ENCODE results near the gene FHIT.
A peak's percentile ranks its signal among the peaks of the same experiment; 100 is the strongest.

Gene FHIT

DNA sequence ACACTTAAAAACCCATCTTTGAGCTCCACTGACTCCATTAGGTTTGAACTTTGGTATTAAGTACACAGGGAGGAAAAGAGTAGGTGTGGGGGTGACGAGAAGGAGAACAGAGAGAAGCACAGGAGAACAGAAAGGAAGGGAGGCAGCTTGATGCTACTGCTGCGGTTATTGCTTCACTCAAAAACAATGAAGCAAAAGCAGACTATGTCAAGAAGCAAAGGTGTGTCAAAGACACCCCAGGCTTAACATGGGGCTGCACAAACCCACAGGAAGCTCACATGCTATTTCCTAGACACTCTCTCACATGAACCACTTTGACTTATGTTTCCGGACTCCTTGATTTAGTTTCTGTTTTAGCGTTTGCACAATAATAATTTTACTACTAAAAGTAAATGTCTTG lies 1240.5 kb downstream of the FHIT start:
- DNase-seq (ENCODE audit: low read depth, low spot score), result peak; percentile 38

DNA sequence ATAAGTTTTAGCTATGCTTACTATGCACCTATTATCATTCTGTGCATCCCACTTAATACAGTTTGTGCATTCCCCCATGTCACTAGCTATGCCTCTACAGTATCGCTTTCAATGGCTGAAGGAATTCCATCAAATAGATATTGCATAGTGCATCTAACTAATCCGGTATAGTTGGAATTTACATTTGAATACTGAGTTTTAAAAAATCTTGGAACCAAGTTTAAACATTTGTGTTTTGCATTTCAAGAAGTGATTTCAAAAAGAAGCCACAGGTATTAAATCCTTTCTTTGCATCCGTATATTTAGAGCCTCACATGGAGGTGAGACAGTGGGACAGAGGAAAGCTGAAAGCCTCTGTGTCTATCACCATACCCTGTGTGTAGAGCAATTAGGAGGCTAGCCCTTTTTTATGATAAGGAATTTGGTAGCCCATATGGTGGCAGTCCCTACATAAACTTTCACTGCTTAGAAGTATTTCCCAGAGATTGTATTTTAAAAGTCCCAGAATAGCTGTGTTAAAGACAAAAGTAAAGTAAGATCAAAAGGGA lies 1241.2 kb downstream of the FHIT start:
- no peak for DNase-seq (ENCODE audit: low read depth, low spot score)

DNA sequence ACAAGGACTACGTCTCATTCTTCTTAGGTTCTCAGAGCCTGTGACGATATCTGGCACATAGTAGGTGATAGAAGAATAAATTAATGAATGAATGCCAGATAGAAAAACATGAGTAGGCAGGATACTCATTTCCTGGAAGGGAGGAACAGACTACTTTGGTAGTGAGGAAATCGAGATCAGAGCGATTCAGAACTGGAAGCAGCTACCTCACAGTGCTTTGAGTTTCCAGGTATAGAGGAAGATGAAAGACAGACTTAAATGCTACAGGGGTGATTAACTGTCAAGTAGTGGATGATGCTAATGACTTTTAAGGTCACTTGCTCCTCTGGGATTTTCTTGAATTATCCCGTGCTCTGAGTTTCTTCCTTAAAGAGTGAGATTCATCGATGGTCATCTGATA lies 1249.9 kb downstream of the FHIT start:
- DNase-seq (ENCODE audit: low read depth, low spot score), result no peak

DNA sequence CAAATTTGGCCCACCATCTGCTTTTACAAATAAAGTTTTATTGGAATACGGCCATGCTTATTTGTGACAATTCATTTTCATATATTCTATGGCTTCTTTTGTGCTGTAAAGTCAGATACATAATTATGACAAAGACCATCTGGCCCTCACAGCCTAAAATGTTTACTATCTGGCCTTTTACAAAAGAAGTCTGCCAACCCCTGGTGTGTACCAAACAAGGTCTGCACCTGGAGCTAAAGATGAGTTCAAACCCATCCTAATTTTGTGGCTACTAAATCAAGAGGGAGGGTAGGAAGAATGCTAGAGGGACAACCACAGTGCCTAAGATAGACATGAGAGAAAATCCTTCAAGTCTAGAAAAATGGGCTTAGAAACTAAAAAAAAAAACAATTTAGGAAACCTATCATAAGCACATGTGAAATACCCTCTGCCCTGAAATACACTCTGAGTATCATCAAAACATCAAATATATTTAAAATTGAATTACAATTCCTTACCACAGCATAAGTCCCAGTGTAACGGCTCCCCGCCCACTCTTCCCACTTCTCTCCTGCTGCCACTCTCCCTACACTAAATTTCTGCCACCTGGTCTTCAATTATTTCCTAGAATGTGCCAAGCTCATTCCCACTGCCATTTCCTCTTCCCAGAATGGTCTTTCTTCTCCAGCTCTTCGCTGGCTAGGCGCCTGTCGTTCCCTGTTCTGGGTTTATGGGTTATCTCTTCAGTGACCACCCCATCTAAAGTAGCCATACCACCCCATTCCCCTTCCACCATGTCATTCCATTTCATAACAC lies 1250.7 kb downstream of the FHIT start:
- no peak for DNase-seq (ENCODE audit: low read depth, low spot score)

DNA sequence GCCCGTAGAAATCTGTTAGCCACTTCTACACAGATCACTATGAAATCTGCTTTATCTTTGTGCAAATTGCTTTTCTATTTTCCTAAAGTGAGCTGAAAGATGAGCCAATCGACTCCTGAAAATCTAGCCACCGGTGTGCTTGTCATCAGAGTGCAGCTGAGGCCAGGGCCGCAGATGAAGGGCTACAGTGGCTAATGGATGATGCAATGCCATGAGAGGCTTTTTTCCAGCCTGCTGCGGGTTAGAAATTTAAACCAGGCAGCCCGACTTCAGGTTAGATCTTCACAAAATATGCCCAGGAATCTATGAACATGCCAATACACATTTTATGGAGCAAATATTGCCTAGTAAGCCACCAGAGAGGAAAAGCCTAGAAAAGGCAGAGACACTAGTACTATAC lies 1253.2 kb downstream of the FHIT start:
- no peak for DNase-seq (ENCODE audit: low read depth, low spot score)

DNA sequence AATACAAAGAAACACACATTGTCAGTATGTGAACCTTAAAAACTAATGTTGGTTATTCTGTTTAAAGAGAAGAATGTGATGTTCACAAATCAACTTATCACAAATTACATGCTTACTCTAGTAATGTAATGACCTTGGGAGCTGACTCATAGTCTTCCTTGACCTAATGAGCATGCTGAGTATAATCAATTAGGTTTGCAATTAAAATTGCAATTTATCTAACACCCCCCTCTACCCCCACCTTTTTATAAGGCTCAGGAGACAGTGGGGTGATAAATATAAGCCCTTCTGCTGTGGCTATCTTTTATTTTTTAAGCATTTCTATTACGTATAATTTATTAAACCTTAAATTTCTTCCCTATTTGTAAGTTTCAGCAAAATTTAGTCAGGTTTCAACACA lies 1253.7 kb downstream of the FHIT start:
- DNase-seq (ENCODE audit: low read depth, low spot score), result no peak

DNA sequence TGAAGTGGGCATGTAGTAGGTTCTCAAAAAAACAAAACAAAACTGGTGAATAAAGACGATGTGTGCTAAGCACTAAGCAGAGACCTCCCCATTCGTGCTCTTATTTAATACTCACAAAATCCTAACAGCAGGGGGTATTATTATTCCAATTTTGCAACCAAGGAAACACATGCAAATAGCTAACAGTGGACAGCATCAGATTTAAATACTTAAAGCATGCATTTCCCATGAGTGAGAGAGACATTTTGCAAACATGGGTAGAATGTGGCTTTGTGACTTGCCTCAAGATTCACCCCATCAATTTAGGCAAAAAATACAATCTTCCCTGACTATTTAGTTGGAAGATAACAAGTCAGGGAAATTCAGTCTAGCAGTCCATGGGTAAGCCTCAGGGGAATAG lies 1255.2 kb downstream of the FHIT start:
- no peak for DNase-seq (ENCODE audit: low read depth, low spot score)

DNA sequence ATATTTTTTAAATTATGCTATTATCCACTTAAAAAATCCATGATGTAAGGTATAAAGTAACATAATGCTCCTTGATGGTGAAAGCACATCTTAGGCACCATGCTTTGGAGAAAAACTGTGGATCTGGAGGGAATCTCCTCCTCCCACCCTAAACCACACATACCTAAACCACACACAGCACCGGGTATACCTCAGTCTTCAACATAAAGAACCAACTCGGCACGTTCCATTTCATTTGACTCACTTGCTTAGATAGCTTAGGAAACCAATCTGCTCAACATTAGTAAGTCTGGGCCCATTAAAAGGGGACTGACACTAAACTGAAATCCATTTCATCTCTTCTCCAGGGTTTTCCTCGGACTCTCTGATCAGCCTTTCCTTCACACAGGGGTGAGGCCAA lies 1255.7 kb downstream of the FHIT start:
- no peak for DNase-seq (ENCODE audit: low read depth, low spot score)

DNA sequence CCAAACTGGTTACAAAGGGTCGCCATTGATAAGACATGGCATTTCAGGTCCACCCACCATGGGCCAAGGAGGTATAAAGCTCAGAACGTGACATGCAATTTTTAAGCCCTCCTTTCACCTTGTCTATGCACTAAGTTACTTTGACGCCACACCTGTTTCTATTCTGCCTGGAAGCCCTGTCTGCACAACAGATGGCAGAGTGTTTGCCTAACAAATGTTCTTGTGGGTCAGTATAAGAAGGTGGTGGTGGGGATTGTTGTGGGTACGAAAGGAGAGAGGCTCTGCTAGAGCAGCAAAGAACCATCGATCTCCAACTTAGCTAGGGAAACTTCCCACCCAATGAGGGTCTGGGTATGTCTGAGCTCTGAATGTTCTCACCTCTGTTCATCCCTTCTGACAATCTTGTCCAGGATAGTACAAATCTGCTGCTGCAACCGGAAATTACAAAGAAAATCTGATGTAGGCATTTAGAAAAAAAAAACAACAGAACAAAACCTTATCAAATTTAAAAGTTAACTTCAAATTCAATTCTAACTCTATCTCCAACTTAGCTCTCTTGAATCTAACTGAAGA lies 1256.4 kb downstream of the FHIT start:
- DNase-seq (ENCODE audit: low read depth, low spot score), result no peak

DNA sequence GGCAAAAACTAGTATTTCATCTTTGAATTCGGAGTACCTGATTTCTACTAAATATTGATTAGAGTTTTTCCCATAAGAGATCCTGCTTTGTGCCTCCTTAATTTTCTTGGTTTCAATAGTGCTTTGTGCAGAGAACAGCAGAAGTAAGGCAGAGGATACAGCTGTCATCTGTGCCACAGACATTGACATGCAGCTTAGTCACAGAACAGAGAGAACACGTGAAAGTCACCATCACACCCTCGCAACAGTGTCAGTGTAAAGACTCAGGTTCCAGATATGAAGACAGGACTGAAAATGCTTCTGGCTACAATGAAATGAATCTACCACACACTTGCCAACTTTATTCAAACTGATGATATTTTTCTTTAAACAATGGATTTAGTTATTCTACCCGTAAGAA lies 1258.7 kb downstream of the FHIT start:
- DNase-seq (ENCODE audit: low read depth, low spot score), result no peak

DNA sequence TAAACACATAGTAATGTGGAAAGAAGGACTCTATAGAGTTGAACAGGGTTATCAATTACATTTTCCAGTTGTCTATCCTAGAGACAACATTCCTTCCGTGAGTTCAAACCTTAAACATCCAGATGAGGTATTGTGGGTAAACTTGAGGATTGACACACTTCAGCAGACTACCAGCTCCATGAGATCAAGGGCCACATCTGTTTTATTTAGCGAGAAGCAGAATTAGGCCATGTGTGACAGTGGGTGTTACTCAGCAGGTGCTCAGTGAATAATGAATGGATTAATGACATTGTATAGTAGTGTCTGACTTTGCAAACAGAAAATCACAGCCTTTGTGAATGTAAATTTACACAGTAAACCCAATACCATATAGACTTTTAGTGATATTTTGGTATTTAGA lies 1260.3 kb downstream of the FHIT start:
- no peak for DNase-seq (ENCODE audit: low read depth, low spot score)

DNA sequence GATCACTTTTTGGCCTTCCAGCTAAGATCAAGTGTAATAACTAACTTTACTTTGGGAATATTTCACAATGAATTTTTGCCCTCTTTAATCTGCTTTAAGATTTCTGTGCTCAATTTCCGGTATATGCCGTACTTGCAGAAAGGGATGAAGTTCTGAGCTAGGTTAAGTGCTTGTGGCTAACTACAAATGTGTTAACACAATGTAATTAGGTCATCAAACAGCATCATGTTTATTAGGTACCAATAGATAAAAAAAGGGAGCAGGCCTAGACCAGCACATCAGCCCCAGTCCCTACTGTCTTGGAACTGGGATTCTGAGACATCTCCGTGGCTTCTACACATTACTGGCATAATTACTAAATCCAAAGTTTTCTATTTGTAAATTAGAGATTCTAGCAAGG lies 1268.7 kb downstream of the FHIT start:
- no peak for DNase-seq (ENCODE audit: low read depth, low spot score)

DNA sequence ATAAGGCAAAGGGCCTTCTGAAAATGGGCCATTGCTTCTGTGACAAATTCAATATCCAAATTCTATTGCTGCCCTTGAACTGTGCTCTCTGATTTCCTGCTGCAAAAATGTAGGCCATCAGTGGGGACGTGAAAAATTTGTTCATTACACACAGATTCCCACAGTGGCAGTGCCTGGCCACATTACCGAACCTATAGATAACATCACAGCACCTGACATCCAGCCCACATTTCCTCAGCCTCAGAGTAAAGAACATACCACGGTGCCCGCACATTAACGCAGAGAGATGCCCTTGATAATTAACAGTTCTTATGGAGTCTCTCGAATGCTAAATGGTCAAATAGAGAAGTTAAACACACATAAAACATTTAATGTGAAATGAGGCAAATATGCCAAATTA lies 1269.9 kb downstream of the FHIT start:
- DNase-seq (ENCODE audit: low read depth, low spot score), result no peak

DNA sequence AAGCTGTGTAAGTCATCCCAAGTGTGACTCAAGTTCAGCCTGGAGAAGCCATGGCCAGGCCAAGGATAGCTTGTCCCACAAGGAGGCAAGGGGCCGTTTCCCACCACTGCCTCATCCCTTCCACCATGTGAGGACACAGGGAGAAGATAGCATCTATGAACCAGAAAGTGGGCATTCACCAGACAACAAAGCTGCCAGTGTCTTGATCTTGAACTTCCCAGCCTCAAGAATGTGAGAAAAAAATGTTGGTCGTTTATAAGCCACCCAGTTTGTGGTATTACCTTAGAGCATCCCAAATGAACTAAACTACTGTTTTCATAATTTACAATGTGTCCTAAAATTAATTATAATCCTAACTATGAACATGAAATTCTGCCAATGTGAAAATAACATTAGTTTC lies 1270.7 kb downstream of the FHIT start:
- no peak for DNase-seq (ENCODE audit: low read depth, low spot score)

DNA sequence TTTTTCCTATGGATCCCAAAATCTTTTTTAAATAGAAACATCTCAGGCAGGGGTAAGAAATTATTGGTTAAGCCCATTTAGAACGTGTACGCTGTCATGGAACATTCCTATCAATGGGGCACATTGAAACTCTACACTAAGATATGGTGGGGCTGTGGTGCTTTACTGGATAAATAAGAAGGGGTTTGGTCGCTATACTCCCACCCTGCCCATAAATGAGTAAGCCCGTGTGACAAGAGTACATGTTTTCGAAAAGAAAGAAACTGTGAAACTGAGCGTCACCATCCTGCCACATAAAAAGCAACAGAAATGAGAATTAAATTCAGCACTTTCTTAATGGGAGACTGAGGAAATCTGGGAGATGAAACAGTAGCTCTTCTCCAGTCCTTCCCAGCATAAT lies 1271.7 kb downstream of the FHIT start:
- DNase-seq (ENCODE audit: low read depth, low spot score), result no peak

DNA sequence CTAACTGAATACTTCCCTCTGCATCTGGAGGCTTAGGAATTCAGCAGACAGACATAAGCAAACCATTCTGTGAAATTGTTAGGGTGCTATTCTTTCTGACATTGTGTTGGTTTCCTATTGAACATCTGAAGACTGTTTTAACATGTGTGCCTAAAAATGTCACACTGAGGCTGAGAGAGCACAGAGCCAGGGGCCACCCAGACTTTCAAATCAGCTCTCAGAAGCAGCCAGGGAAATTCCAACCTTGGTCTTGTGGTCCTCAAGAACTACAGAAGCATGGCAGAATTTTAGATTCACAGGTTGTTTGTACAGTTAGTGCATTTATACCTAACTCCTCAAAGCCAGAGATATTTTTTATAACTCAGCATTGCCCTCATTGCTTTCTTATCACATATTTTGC lies 1272.3 kb downstream of the FHIT start:
- no peak for DNase-seq (ENCODE audit: low read depth, low spot score)

DNA sequence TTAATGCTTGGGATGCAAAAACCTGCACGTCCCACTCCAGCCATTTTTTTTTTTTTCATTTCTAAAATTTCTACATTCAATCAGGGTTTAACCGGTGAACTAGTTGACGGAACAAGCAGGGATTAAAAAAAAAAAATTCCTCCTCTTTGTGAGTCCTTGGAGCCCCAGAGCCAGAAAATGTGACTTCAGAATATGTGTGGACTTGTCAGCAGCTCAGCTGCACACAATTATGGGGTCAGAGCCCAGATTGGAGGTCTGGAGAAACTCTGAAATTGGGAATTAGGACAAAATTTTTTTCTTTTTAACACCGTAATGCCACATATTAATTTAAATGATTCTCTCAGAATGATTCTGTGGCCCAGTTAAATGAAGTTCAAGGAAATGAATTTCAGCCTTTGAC lies 1280.5 kb downstream of the FHIT start:
- DNase-seq (ENCODE audit: low read depth, low spot score), result no peak

DNA sequence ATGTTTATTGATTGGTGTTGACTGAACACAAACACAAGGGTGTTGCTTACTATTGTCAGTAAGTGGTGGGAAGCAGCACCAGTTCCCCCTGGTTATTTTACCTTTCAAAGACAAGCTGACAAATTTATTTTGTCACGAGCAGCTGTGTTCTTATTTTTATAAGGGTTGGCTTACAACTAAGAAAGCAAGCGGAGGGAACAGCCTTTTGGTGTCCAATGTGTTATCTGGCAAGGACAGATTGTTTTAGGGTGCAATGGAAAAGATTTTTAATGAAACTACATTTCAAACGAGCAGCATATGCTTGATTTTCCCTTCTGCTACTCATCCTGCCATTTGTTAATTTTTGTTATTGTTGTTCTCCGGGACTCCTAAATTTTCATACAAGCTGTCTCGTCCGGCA lies 1280.9 kb downstream of the FHIT start:
- DNase-seq (ENCODE audit: low read depth, low spot score), result no peak

DNA sequence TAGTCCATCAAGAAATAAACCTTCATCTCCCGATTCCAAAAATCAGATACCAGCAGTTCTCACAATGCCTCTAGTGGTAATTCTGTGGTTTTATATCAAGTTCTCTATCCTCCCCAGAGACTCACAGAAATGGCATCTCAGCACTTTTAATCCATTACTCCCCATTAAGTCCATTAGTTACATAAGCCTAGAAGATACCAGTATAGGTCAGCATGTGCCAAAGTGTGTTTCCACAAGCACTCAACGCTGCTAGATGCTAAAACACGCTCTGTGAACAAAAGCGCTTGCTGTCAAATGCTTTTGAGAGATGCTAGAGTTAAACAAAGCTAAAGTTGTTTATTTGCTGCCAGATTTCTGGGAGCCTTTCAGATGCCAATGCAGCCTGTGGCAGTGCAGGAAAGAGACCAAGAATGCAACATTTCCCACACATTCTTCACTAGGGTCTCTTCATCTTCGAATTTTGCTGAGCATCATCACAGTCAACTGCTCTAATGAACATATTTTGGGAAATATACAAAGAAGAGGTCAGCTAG lies 1282.7 kb downstream of the FHIT start:
- DNase-seq (ENCODE audit: low read depth, low spot score), result no peak

DNA sequence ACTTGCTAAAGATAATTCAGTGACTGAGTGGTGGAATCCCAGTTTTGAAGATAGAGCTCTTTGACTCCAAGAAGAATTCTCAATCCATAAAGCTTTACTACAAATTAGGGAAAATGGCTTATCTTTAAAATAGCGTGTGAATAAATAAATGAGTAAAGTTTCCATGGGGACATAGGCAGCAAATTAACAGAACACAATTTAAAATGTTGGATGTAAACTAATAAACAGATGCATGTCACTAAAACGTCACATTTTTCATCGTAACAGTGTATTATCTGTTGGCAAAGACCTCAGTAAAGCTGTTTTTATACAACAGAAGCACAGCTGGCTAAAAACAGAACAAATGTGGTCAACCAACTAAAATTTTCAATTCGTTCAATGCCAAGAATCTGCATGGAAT lies 1287.6 kb downstream of the FHIT start:
- DNase-seq (ENCODE audit: low read depth, low spot score), result no peak

DNA sequence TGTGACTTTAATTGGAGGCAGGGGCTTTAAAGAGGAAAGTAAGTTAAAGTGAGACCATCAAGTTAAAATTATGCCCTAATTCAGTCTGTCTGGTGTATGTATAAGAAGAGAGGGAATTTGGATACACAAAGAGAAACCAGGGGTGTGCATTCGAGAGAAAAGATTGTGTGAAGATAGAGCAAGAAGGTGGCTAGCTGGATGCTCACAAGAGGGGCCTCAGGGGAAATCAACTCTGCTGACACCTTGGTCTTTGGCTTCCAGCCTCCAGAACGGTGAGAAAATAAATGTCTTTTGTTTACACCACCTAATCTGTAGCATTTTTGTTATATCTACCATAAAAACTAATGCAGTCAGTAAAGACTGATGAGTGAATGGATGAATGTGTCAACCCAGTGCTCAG lies 1294.1 kb downstream of the FHIT start:
- DNase-seq (ENCODE audit: low read depth, low spot score), result no peak

DNA sequence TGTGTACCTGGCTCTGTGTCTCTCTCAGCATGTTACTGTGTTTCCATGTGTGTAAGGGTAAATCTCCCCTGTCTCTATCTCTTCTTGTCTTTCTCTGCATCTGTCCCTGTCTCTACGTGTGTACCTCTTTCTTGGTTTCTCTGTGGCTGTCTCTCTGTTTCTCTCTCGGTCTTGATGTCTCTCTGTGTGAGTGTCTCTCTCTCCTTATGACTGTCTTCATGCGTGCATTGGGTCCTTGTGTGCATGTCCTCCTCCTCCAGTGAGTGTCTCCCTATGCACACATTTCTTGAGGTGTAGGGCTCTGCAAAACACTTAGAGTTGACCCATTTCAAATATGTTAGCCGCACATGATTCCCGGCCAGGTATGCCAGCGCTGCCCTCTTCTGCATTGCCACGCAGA lies 1298.1 kb downstream of the FHIT start:
- DNase-seq (ENCODE audit: low read depth, low spot score), result no peak

DNA sequence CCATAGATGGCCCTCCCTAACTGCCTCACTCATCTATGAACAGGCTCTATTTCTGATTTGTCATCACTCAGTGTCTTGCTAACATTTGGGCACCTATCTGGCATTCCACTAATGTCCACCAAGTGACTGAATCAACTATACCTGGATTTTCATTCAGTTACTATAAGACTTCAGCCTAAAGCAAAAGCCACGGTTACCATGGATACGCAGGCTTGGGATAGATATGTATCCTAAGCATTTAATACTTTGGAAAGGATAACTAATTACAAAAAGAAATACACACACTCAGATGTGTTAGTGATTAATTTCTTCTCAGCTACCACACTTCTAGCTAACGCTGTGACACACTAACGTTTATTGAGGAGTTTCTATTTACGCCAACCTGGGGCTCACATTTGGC lies 1301.9 kb downstream of the FHIT start:
- no peak for DNase-seq (ENCODE audit: low read depth, low spot score)

Measured in activated CD4-positive, CD25-positive, alpha-beta regulatory T cell treated with anti-CD3 and anti-CD28 coated beads, Interleukin-2, amount 50 U/mL, for 16 hours (primary cell).